Measurements from ENCODE around the gene PPP1R2C.

DNA sequence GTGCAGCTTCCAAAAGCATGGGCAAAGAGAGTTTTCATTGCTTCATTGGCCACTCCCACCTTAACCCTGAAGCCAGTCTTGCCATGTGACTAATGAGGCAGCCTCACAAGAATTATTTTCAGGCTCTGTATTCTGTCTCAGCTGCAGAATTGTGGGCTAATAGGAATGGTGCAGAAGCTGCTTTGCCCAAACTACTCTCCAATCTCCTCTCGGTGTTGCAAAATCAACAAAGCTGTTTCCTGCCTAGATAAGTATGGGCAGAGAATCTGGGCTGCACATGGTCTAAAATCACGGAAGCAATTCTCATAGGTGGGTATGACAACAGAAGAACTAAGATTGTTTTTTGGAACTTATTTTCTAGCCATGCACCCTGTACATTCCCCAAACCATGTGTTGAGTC is 31.4 kb downstream of the PPP1R2C start:
- TF ChIP-seq, protein P1, sequence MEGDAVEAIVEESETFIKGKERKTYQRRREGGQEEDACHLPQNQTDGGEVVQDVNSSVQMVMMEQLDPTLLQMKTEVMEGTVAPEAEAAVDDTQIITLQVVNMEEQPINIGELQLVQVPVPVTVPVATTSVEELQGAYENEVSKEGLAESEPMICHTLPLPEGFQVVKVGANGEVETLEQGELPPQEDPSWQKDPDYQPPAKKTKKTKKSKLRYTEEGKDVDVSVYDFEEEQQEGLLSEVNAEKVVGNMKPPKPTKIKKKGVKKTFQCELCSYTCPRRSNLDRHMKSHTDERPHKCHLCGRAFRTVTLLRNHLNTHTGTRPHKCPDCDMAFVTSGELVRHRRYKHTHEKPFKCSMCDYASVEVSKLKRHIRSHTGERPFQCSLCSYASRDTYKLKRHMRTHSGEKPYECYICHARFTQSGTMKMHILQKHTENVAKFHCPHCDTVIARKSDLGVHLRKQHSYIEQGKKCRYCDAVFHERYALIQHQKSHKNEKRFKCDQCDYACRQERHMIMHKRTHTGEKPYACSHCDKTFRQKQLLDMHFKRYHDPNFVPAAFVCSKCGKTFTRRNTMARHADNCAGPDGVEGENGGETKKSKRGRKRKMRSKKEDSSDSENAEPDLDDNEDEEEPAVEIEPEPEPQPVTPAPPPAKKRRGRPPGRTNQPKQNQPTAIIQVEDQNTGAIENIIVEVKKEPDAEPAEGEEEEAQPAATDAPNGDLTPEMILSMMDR (IDR thresholded peaks at IDR 0.05; ENCODE audit: insufficient read depth, low read length, poor library complexity, severe bottlenecking): no peak
- TF ChIP-seq EZH2phosphoT487 (conservative IDR thresholded peaks at IDR 0.05; ENCODE audit: low read length): no peak

All from SU-DHL-6 (cell line).